B cell (primary cell): Measurements from ENCODE around the gene NTNG1. TPM values are rescaled to one million over a fixed set of nuclear protein-coding genes. Genes with fewer than 3 reads are reported as not detected.

Experiments
- ATAC-seq: fragments of 200-7000 bp; cut with Tn5 transposase; one replicate; pipeline ENCODE4 v1.10.0; 2021; ENCODE audit warnings: low read depth, mild to moderate bottlenecking, moderate number of reproducible peaks, moderate library complexity
- CTCF ChIA-PET: fragments of 350-600 bp; sonication (Branson Sonifier 250); formaldehyde crosslinking; loops from one replicate; lab custom pipeline; 2021; ENCODE audit warnings: antibody characterized with exemption, inconsistent platforms; lab: Charles Lee
- POLR2A ChIA-PET: fragments of 350-600 bp; sonication (Branson Sonifier 250); formaldehyde crosslinking; loops from one replicate; lab custom pipeline; 2021; ENCODE audit warnings: antibody characterized with exemption; lab: Charles Lee
- DNase-seq: peaks from one replicate; pipeline ENCODE4 v3.0.0; 2013
- H2AFZ ChIP-seq: 2 replicates; pipeline ENCODE4 v1.6.1; 2012; ENCODE audit warnings: mild to moderate bottlenecking, low read depth, low read length; ENCODE audit not compliant: insufficient read depth, poor library complexity, severe bottlenecking
- H3K27ac ChIP-seq, 2 donors: 1 replicate in 1 of 2; 2 replicates in 1 of 2; pipeline ENCODE4 v1.5.1; 2012 to 2013; ENCODE audit warnings: low read length in 2 of 2, mild to moderate bottlenecking in 2 of 2, moderate library complexity in 1 of 2
- H3K27me3 ChIP-seq, 4 experiments: fragments of 200-600 bp in 1 of 4; sonication (generic) in 1 of 4; replicated peaks in 1 of 4; 1 replicate in 2 of 4; 2 replicates in 2 of 4; pipeline versions ENCODE4 v1.6.1 to v1.7.0; 2013 to 2016; ENCODE audit warnings: low read length in 3 of 4, mild to moderate bottlenecking in 2 of 4, mixed read lengths in 1 of 4, moderate library complexity in 1 of 4; ENCODE audit not compliant: insufficient read depth in 4 of 4, control insufficient read depth in 3 of 4; ENCODE audit errors: control extremely low read depth in 1 of 4
- H3K36me3 ChIP-seq, 2 experiments: replicated peaks in 1 of 2; 1 replicate in 1 of 2; 2 replicates in 1 of 2; pipeline versions ENCODE4 v1.6.1 to v1.7.1; 2013; ENCODE audit warnings: low read length in 1 of 2; ENCODE audit not compliant: insufficient read depth in 2 of 2, control insufficient read depth in 1 of 2; ENCODE audit errors: control extremely low read depth in 1 of 2, extremely low read depth in 1 of 2
- H3K4me1 ChIP-seq, 2 donors: fragments of 200-600 bp in 1 of 2; sonication (generic) in 1 of 2; 1 replicate in 1 of 2; 2 replicates in 1 of 2; pipeline versions ENCODE4 v1.5.1 to v1.6.1; 2013 to 2017; ENCODE audit warnings: low read length in 2 of 2; ENCODE audit not compliant: control insufficient read depth in 2 of 2, insufficient read depth in 2 of 2
- H3K4me2 ChIP-seq: replicated peaks from 2 replicates; pipeline ENCODE3; 2012; ENCODE audit warnings: mild to moderate bottlenecking, low read depth, low read length; ENCODE audit not compliant: poor library complexity, severe bottlenecking
- H3K4me3 ChIP-seq, 5 experiments: fragments of 200-600 bp in 1 of 5; sonication (generic) in 1 of 5; 1 replicate in 3 of 5; 2 replicates in 2 of 5; pipeline versions ENCODE4 v1.5.1 to v1.7.0; 2011 to 2016; ENCODE audit warnings: low read length in 4 of 5, mild to moderate bottlenecking in 4 of 5, low read depth in 2 of 5, control low read depth in 1 of 5, moderate library complexity in 1 of 5; ENCODE audit not compliant: insufficient read depth in 1 of 5; ENCODE audit errors: control extremely low read depth in 1 of 5, extremely low read depth in 1 of 5
- H3K79me2 ChIP-seq: fragments of 200-600 bp; sonication (generic); one replicate; pipeline ENCODE4 v1.6.0; 2016; ENCODE audit warnings: low read length; ENCODE audit not compliant: control insufficient read depth, insufficient read depth
- H3K9ac ChIP-seq: fragments of 200-600 bp; sonication (generic); 2 replicates; pipeline ENCODE4 v1.6.1; 2017; ENCODE audit warnings: mild to moderate bottlenecking, low read length, moderate library complexity
- H3K9me3 ChIP-seq, 3 donors: one replicate each; pipeline versions ENCODE4 v1.6.1 to v1.7.1; 2013; ENCODE audit warnings: low read length in 2 of 3; ENCODE audit not compliant: control insufficient read depth in 2 of 3, insufficient read depth in 1 of 3; ENCODE audit errors: control extremely low read depth in 1 of 3
- H4K20me1 ChIP-seq: 2 replicates; pipeline ENCODE4 v1.6.0; 2012; ENCODE audit warnings: mild to moderate bottlenecking, low read length; ENCODE audit not compliant: insufficient read depth, control insufficient read depth, poor library complexity, severe bottlenecking
- H3K27ac Mint-ChIP-seq: one replicate; pipeline ENCODE4 v1.8.0; 2021; ENCODE audit warnings: mixed read lengths
- H3K27me3 Mint-ChIP-seq: one replicate; pipeline ENCODE4 v1.8.0; 2021; ENCODE audit warnings: mixed read lengths
- H3K4me1 Mint-ChIP-seq: one replicate; pipeline ENCODE4 v1.8.0; 2021; ENCODE audit warnings: mixed read lengths
- H3K4me3 Mint-ChIP-seq: one replicate; pipeline ENCODE4 v1.8.0; 2021; ENCODE audit warnings: mixed read lengths
- H3K9me3 Mint-ChIP-seq: one replicate; pipeline ENCODE4 v1.8.0; 2022; ENCODE audit warnings: mixed read lengths; ENCODE audit not compliant: insufficient read depth
- CTCF ChIP-seq: fragments of 200-600 bp; IDR thresholded peaks from one replicate; pipeline ENCODE4 v1.8.0; 2022; ENCODE audit warnings: antibody characterized with exemption, mild to moderate bottlenecking
- EZH2 ChIP-seq: IDR thresholded peaks from 2 replicates; pipeline ENCODE4 v1.6.1; 2012; ENCODE audit warnings: borderline replicate concordance, low read depth, mild to moderate bottlenecking, moderate library complexity, low read length; ENCODE audit not compliant: insufficient read depth, poor library complexity, severe bottlenecking
- WGBS: methylation state at CpG from one replicate; pipeline ENCODE4 v1.1.5; 2013; ENCODE audit warnings: missing lambda C conversion rate; ENCODE audit not compliant: insufficient coverage; 5-methylcytosine and 5-hydroxymethylcytosine counted together
- intact Hi-C: fragments of 100-400 bp; cut with micrococcal nuclease; formaldehyde crosslinking; loops from one replicate; pipeline ENCODE4 v1.10.0; 2022
- polyA plus RNA-seq: library from polyadenylated mRNA; depleted of rRNA; stranded (reverse); fragments of >200 nt; gene quantifications from 2 replicates; pipeline ENCODE4 v1.2.3, GENCODE V29; 2012
- total RNA-seq, 2 donors: library from RNA; stranded (reverse); fragments of 120-200 nt in 1 of 2; gene quantifications; 1 replicate in 1 of 2; 2 replicates in 1 of 2; pipeline versions ENCODE4 v1.2.3 to v1.2.4, GENCODE V29; 2013 to 2022

NTNG1 gene
- total and polyA plus RNA-seq, 2 donors (not counting 1 experiment from before 2014, with no cell fraction given), result 2.8 to 3.7 TPM

- Histone ChIP-seq H3K9me3 (no peaks in the 10 kb centered on the region), H3K4me1 (no peaks in the 10 kb centered on the region), H3K79me2 (no peaks in the 10 kb centered on the region), H3K27me3 (no peaks in the 10 kb centered on the region), H3K36me3 (no peaks in the 10 kb centered on the region), H2AFZ (no peak overlapping the region), H3K27ac (no peak overlapping the region), H3K4me2 (no peak overlapping the region), H3K4me3 (no peak overlapping the region), H4K20me1 (no peaks in the 10 kb centered on the region), H3K9ac (no peak overlapping the region)
- no CpG with 5 or more reads among the region's 3 CpGs for WGBS
- Mint-ChIP-seq H3K4me3 (no peak overlapping the region), H3K4me1 (no peaks in the 10 kb centered on the region), H3K27ac (no peak overlapping the region), H3K27me3 (peaks cover 9% of the 10 kb centered on the region), H3K9me3 (no peaks in the 10 kb centered on the region)
- intact Hi-C loops, result no loop called here
- CTCF ChIA-PET, result no interaction called here
- ATAC-seq (no peak), DNase-seq (no peak)
- TF ChIP-seq CTCF (no peak), EZH2 (no peak)
- POLR2A ChIA-PET, result no interaction called here
These were observed 10.5 kb downstream of the NTNG1 start for GRCh38 chr1:107151295-107151694.

- no peak overlapping the region for H3K4me3 Mint-ChIP-seq
- no peaks in the 10 kb centered on the region for H3K9me3 Mint-ChIP-seq
- TF ChIP-seq EZH2, result no peak
- no peak for TF ChIP-seq CTCF
- Histone ChIP-seq H3K36me3 (no peaks in the 10 kb centered on the region), H2AFZ (no peak overlapping the region), H3K4me1 (no peaks in the 10 kb centered on the region), H3K27ac (no peak overlapping the region), H3K79me2 (no peaks in the 10 kb centered on the region), H3K27me3 (no peaks in the 10 kb centered on the region), H3K9me3 (no peaks in the 10 kb centered on the region), H3K4me3 (no peak overlapping the region), H3K4me2 (no peak overlapping the region), H4K20me1 (no peaks in the 10 kb centered on the region), H3K9ac (no peak overlapping the region)
- peaks cover 9% of the 10 kb centered on the region for H3K27me3 Mint-ChIP-seq
- intact Hi-C loops, result no loop called here
- no peaks in the 10 kb centered on the region for H3K4me1 Mint-ChIP-seq
- H3K27ac Mint-ChIP-seq, result no peak overlapping the region
- 94% methylated on average over 3 of the region's 4 CpGs for WGBS
- ATAC-seq (no peak), DNase-seq (no peak)
- POLR2A ChIA-PET, result no interaction called here
- CTCF ChIA-PET, result no interaction called here
These were observed 11.6 kb downstream of the NTNG1 start for GRCh38 chr1:107152395-107152794.
